Keratinocyte (primary cell): ENCODE results near the gene PLA2G4C. TPM values are rescaled to one million over a fixed set of nuclear protein-coding genes. Genes with fewer than 3 reads are reported as not detected.

Source experiments
- DNase-seq: peaks from one replicate; pipeline ENCODE4 v3.0.0-alpha.2; 2011; ENCODE audit warnings: low read depth, missing footprints, low spot score
- FAIRE-seq: peaks from 2 replicates; lab custom pipeline; 2011; peaks lifted over from hg19 to GRCh38; lab: Jason Lieb, UNC
- H2AFZ ChIP-seq: 2 replicates; pipeline ENCODE4 v1.6.0; 2012; ENCODE audit warnings: low read length, control low read depth, inconsistent platforms; ENCODE audit not compliant: control insufficient read depth
- H3K27ac ChIP-seq: 2 replicates; pipeline ENCODE4 v1.5.1; 2011; ENCODE audit warnings: low read length; ENCODE audit not compliant: control insufficient read depth, insufficient read depth
- H3K27me3 ChIP-seq: 3 replicates; pipeline ENCODE4 v1.6.0; 2011; ENCODE audit warnings: low read length; ENCODE audit not compliant: control insufficient read depth, insufficient read depth; ENCODE audit errors: extremely low read depth
- H3K36me3 ChIP-seq, 2 experiments: 2 replicates in 1 of 2; 3 replicates in 1 of 2; pipeline ENCODE4 v1.5.1; 2011; ENCODE audit warnings: low read length in 2 of 2, mild to moderate bottlenecking in 1 of 2; ENCODE audit not compliant: control insufficient read depth in 2 of 2, insufficient read depth in 2 of 2; ENCODE audit errors: extremely low read depth in 1 of 2
- H3K4me1 ChIP-seq: 3 replicates; pipeline ENCODE4 v1.5.1; 2011; ENCODE audit warnings: low read length; ENCODE audit not compliant: control insufficient read depth, insufficient read depth; ENCODE audit errors: extremely low read depth
- H3K4me2 ChIP-seq: 3 replicates; pipeline ENCODE4 v1.6.0; 2011; ENCODE audit warnings: low read depth, low read length; ENCODE audit not compliant: control insufficient read depth, insufficient read depth; ENCODE audit errors: extremely low read depth
- H3K4me3 ChIP-seq, 3 experiments: fragments of 200-600 bp in 1 of 3; sonication (generic) in 1 of 3; 2 replicates in 2 of 3; 3 replicates in 1 of 3; pipeline ENCODE4 v1.5.1; 2011 to 2016; ENCODE audit warnings: low read length in 3 of 3, mild to moderate bottlenecking in 3 of 3, control low read depth in 2 of 3, inconsistent platforms in 1 of 3, low read depth in 1 of 3, mixed read lengths in 1 of 3, mixed run types in 1 of 3, moderate library complexity in 1 of 3; ENCODE audit not compliant: control insufficient read depth in 2 of 3, insufficient read depth in 2 of 3; ENCODE audit errors: extremely low read depth in 1 of 3
- H3K79me2 ChIP-seq: 2 replicates; pipeline ENCODE4 v1.6.0; 2012; ENCODE audit warnings: low read length; ENCODE audit not compliant: control insufficient read depth, insufficient read depth
- H3K9ac ChIP-seq: 3 replicates; pipeline ENCODE4 v1.6.0; 2011; ENCODE audit warnings: low read length; ENCODE audit not compliant: control insufficient read depth, insufficient read depth; ENCODE audit errors: extremely low read depth
- H3K9me1 ChIP-seq: 3 replicates; pipeline ENCODE4 v1.6.0; 2011; ENCODE audit warnings: low read length; ENCODE audit not compliant: control insufficient read depth, insufficient read depth; ENCODE audit errors: extremely low read depth
- H3K9me3 ChIP-seq: 2 replicates; pipeline ENCODE4 v1.5.1; 2012; ENCODE audit warnings: low read depth, low read length; ENCODE audit not compliant: control insufficient read depth
- H4K20me1 ChIP-seq: 3 replicates; pipeline ENCODE4 v1.6.0; 2011; ENCODE audit warnings: low read length; ENCODE audit not compliant: control insufficient read depth, insufficient read depth; ENCODE audit errors: extremely low read depth
- EZH2 ChIP-seq: IDR thresholded peaks from one replicate; pipeline ENCODE4 v1.6.1; 2012; ENCODE audit warnings: inconsistent platforms, mild to moderate bottlenecking, low read length, moderate library complexity
- dilution Hi-C: fragments of 300-500 bp; cut with MboI; formaldehyde crosslinking; loops from one replicate; pipeline ENCODE4 v1.7.0; 2020; ENCODE audit warnings: low sequenced_read_pairs; ENCODE audit not compliant: extremely low pct_ligation_motif_present
- polyA plus RNA-seq, 5 experiments: library from polyadenylated mRNA; depleted of rRNA in 3 of 5; stranded (reverse) in 3 of 5; stranded (forward) in 1 of 5; unstranded in 1 of 5; fragments of >200 nt; gene quantifications; 1 replicate in 1 of 5; 2 replicates in 3 of 5; 3 replicates in 1 of 5; pipeline versions ENCODE4 v1.2.1 to v1.2.3, GENCODE V29; 2011 to 2012; ENCODE audit warnings: missing spikeins in 2 of 5, low read depth in 1 of 5, low replicate concordance in 1 of 5
- TF ChIP-seq, protein P1 (sequence below), 3 experiments: IDR thresholded peaks in 1 of 3; conservative IDR thresholded peaks in 1 of 3; optimal IDR thresholded peaks in 1 of 3; 2 replicates in 2 of 3; 3 replicates in 1 of 3; pipeline versions ENCODE3 to v1.5.1; 2011; ENCODE audit warnings: low read length in 3 of 3, mild to moderate bottlenecking in 3 of 3, moderate library complexity in 2 of 3, control low read depth in 1 of 3, inconsistent platforms in 1 of 3; ENCODE audit not compliant: insufficient read depth in 2 of 3; ENCODE audit errors: extremely low read depth in 1 of 3

PLA2G4C gene
- polyA plus RNA-seq, 1 donor (not counting 4 experiments of a cell fraction or from before 2014, with no cell fraction given), result 0.35 TPM

DNA sequence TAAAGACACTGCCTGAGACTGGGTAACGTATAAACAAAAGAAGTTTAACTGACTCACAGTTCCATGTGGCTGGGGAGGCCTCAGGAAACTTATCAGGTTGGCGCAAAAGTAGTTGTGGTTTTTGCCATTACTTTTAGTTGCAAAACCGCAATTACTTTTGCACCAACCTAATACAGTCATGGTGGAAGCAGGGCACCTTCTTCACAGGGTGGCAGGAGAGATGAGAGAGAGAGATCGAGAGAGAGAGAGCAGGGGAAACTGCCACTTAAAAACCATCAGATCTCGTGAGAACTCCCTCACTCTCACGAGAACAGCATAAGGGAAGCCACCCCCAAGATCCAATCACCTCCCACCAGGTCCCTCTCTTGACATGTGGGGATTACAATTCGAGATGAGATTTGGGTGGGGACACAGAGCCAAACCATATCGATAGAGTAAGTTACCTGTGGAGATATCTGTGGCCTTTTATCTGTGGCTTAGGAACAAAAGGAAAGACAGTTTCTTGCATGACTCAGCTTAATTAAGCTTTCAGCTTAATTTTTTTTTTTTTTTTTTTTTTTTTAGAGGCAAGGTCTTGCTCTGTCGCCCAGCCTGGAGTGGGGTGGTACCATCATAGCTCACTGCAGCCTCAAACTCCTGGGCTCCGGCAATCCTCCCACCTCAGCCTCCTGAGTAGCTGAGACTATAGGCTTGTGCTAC is 59.1 kb downstream of the PLA2G4C start:
- no peaks in the 10 kb centered on the region for H3K9me1 ChIP-seq
- no peaks in the 10 kb centered on the region for H3K27me3 ChIP-seq
- peaks cover 3% of the 10 kb centered on the region for H3K4me1 ChIP-seq
- H3K4me3 ChIP-seq, result no peak overlapping the region
- H4K20me1 ChIP-seq, result no peaks in the 10 kb centered on the region
- peaks cover 5% of the 10 kb centered on the region for H3K9me3 ChIP-seq
- FAIRE-seq (no peak), DNase-seq (no peak)
- dilution Hi-C loops, result no loop called here
- H3K4me2 ChIP-seq, result no peak overlapping the region
- H2AFZ ChIP-seq, result no peak overlapping the region
- no peak for TF ChIP-seq EZH2
- TF ChIP-seq, protein P1, sequence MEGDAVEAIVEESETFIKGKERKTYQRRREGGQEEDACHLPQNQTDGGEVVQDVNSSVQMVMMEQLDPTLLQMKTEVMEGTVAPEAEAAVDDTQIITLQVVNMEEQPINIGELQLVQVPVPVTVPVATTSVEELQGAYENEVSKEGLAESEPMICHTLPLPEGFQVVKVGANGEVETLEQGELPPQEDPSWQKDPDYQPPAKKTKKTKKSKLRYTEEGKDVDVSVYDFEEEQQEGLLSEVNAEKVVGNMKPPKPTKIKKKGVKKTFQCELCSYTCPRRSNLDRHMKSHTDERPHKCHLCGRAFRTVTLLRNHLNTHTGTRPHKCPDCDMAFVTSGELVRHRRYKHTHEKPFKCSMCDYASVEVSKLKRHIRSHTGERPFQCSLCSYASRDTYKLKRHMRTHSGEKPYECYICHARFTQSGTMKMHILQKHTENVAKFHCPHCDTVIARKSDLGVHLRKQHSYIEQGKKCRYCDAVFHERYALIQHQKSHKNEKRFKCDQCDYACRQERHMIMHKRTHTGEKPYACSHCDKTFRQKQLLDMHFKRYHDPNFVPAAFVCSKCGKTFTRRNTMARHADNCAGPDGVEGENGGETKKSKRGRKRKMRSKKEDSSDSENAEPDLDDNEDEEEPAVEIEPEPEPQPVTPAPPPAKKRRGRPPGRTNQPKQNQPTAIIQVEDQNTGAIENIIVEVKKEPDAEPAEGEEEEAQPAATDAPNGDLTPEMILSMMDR (optimal IDR thresholded peaks at IDR 0.05 in 1 of 3, IDR thresholded peaks at IDR 0.05 in 1 of 3, conservative IDR thresholded peaks at IDR 0.05 in 1 of 3; ENCODE audit: extremely low read depth in 1 of 3, insufficient read depth in 2 of 3, low read length in 3 of 3), result no peak
- H3K36me3 ChIP-seq, result no peaks in the 10 kb centered on the region
- H3K9ac ChIP-seq, result no peak overlapping the region
- H3K79me2 ChIP-seq, result no peaks in the 10 kb centered on the region
- H3K27ac ChIP-seq, result no peak overlapping the region

DNA sequence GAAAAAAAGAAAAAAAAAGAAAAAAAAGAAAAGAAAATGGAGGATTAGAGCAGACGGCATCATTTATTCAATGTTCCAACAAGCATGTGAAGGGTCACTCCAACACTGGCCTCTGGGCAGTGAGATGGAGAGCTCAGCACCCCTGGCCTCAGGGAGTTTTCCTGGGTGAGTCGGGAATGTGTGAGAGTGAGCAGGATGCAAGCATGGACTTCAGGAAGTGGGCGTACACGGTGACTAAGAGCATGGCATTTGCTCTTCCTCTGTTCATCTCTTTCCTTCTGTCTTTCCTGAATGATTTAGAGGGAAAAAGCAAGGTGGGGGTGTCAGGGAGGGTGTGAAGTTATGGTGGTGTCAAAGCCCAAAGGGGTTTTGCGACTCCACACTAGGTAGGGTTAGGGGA is 66.1 kb downstream of the PLA2G4C start:
- H3K27ac ChIP-seq, result no peak overlapping the region
- dilution Hi-C loops, result no loop called here
- H3K27me3 ChIP-seq, result no peaks in the 10 kb centered on the region
- H3K4me2 ChIP-seq, result no peak overlapping the region
- FAIRE-seq (no peak), DNase-seq (no peak)
- no peaks in the 10 kb centered on the region for H4K20me1 ChIP-seq
- no peak overlapping the region for H2AFZ ChIP-seq
- H3K36me3 ChIP-seq, result no peaks in the 10 kb centered on the region
- H3K79me2 ChIP-seq, result no peaks in the 10 kb centered on the region
- no peaks in the 10 kb centered on the region for H3K9me1 ChIP-seq
- no peaks in the 10 kb centered on the region for H3K9me3 ChIP-seq
- no peak for TF ChIP-seq EZH2
- TF ChIP-seq, protein P1 (optimal IDR thresholded peaks at IDR 0.05 in 1 of 3, IDR thresholded peaks at IDR 0.05 in 1 of 3, conservative IDR thresholded peaks at IDR 0.05 in 1 of 3; ENCODE audit: extremely low read depth in 1 of 3, insufficient read depth in 2 of 3, low read length in 3 of 3), result no peak
- H3K9ac ChIP-seq, result no peak overlapping the region
- no peaks in the 10 kb centered on the region for H3K4me1 ChIP-seq
- no peak overlapping the region for H3K4me3 ChIP-seq
